T-helper 2 cell treated with Interferon-gamma antibody and Interleukin-4, amounts not matched to agents 5 μg/mL and 100 μg/mL, for 36 hours (primary cell): ENCODE data around the gene ASTN2.

Source experiments
- DNase-seq: peaks from one replicate; pipeline ENCODE4 v3.0.0; 2021; ENCODE audit warnings: low spot score
- H3K27ac Mint-ChIP-seq: one replicate; pipeline ENCODE4 v1.8.0; 2021; ENCODE audit warnings: mild to moderate bottlenecking, mixed read lengths
- H3K27me3 Mint-ChIP-seq: one replicate; pipeline ENCODE4 v1.8.0; 2021; ENCODE audit warnings: low read depth, mixed read lengths
- H3K36me3 Mint-ChIP-seq: one replicate; pipeline ENCODE4 v1.8.0; 2021; ENCODE audit warnings: low read depth, mixed read lengths
- H3K4me1 Mint-ChIP-seq: one replicate; pipeline ENCODE4 v1.8.0; 2021; ENCODE audit warnings: low read depth, mixed read lengths
- H3K4me3 Mint-ChIP-seq: one replicate; pipeline ENCODE4 v1.8.0; 2022; ENCODE audit warnings: mild to moderate bottlenecking, moderate library complexity, mixed read lengths
- H3K9me3 Mint-ChIP-seq: one replicate; pipeline ENCODE4 v1.8.0; 2021; ENCODE audit warnings: mixed read lengths

Gene ASTN2

GRCh38 chr9:116991051-116991450 lies 423.8 kb downstream of the ASTN2 start:
- DNase-seq = no peak
- Mint-ChIP-seq H3K36me3 (no peaks in the 10 kb centered on the region), H3K4me1 (no peaks in the 10 kb centered on the region), H3K9me3 (no peaks in the 10 kb centered on the region), H3K27ac (no peak overlapping the region), H3K27me3 (no peaks in the 10 kb centered on the region), H3K4me3 (no peak overlapping the region)

DNA sequence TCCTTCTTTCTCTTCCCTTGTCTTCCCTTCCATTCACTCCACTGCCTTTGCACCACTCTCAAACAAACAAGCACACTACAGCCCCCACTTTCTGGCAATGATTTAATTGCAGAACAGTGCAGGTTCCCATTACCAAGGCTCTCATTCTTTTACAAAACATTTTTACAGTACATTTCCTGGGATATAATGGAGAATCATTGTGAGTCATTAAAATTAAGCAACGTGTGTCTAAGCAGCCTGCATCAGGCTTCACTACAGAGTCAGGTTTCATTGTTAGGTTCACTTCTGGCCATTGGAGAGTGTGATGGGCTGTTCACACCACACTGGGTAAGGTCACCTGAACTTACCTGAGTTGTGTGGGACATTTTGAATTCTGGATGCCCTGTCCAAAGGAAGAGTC lies 424.3 kb downstream of the ASTN2 start:
- no peaks in the 10 kb centered on the region for H3K36me3 Mint-ChIP-seq
- H3K4me3 Mint-ChIP-seq = no peak overlapping the region
- H3K9me3 Mint-ChIP-seq = no peaks in the 10 kb centered on the region
- no peaks in the 10 kb centered on the region for H3K27me3 Mint-ChIP-seq
- DNase-seq = no peak
- H3K4me1 Mint-ChIP-seq = no peaks in the 10 kb centered on the region
- no peak overlapping the region for H3K27ac Mint-ChIP-seq

GRCh38 chr9:116987721-116988485 lies 427.0 kb downstream of the ASTN2 start:
- no peaks in the 10 kb centered on the region for H3K4me1 Mint-ChIP-seq
- H3K27ac Mint-ChIP-seq = no peak overlapping the region
- H3K9me3 Mint-ChIP-seq = no peaks in the 10 kb centered on the region
- no peaks in the 10 kb centered on the region for H3K36me3 Mint-ChIP-seq
- no peak for DNase-seq
- H3K4me3 Mint-ChIP-seq = no peak overlapping the region
- H3K27me3 Mint-ChIP-seq = no peaks in the 10 kb centered on the region

DNA sequence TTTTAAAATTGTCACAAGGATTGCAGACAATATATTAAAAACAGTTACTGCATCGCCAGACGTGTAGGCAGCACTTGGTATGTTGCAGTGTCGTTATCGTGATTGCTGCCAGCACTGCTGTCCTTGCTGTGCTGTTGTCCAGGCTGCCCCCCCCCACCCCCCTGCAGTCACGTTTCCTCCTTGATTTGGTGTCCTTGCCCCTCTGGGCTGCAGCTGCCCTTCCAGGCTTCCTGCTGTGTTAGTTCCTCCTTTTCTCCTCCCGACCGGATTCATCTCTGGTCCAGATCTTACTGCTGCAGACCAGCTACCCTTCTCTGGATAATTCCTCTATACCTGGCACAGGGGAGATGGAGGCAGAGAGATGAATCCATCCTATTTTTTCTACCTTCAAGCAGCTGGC lies 428.8 kb downstream of the ASTN2 start:
- Mint-ChIP-seq H3K36me3 (no peaks in the 10 kb centered on the region), H3K27ac (no peak overlapping the region), H3K4me1 (no peaks in the 10 kb centered on the region), H3K9me3 (no peaks in the 10 kb centered on the region), H3K27me3 (no peaks in the 10 kb centered on the region), H3K4me3 (no peak overlapping the region)
- no peak for DNase-seq

- Mint-ChIP-seq H3K9me3 (no peaks in the 10 kb centered on the region), H3K4me1 (no peaks in the 10 kb centered on the region), H3K4me3 (no peak overlapping the region), H3K36me3 (no peaks in the 10 kb centered on the region), H3K27me3 (no peaks in the 10 kb centered on the region), H3K27ac (no peak overlapping the region)
- no peak for DNase-seq
Measured at GRCh38 chr9:116985596-116985995, 429.3 kb downstream of the ASTN2 start.

DNA sequence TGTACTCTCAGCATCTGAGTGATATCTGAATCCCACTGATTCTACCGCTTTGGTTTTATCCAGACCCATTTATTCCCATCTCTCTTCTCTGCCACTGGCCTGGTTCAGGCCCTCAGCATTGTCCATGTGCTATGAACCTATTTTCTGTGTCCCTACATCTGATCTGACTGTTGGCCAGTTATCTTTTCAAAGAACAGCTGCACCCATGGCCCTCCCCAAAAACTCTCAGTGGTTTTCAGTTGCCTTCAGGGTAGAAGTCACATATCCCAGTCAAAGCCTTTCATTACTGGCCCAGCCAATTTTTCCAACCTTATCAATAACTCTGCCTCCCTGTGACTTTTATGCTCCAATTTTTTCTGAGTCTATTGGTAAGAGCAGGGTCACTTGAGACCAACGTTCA lies 430.7 kb downstream of the ASTN2 start:
- Mint-ChIP-seq H3K27ac (no peak overlapping the region), H3K4me1 (no peaks in the 10 kb centered on the region), H3K4me3 (no peak overlapping the region), H3K9me3 (no peaks in the 10 kb centered on the region), H3K27me3 (no peaks in the 10 kb centered on the region), H3K36me3 (no peaks in the 10 kb centered on the region)
- no peak for DNase-seq

- Mint-ChIP-seq H3K27me3 (no peaks in the 10 kb centered on the region), H3K4me1 (no peaks in the 10 kb centered on the region), H3K4me3 (no peak overlapping the region), H3K27ac (no peak overlapping the region), H3K36me3 (no peaks in the 10 kb centered on the region), H3K9me3 (no peaks in the 10 kb centered on the region)
- no peak for DNase-seq
Measured at GRCh38 chr9:116980582-116981120, 434.2 kb downstream of the ASTN2 start.

DNA sequence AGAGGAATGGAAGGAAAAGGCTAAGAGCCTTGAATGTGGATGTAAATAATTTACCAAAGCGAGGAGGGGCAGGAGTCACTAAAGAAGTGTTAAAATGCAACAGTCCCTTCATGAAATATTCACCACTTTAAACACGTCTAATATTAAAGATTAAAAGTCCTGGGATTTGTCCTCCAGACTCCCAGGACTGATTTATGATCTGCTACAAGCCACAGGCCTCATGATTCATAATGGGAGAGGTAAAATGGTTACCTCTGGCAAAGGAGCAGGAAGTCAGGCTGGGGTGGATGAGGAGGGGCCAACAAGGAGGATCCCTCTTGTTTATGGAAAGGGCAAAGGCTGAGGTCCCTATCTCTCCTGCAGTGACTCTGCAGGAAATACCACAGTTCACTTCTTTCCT lies 435.4 kb downstream of the ASTN2 start:
- Mint-ChIP-seq H3K27ac (no peak overlapping the region), H3K4me1 (no peaks in the 10 kb centered on the region), H3K9me3 (no peaks in the 10 kb centered on the region), H3K4me3 (no peak overlapping the region), H3K27me3 (no peaks in the 10 kb centered on the region), H3K36me3 (no peaks in the 10 kb centered on the region)
- no peak for DNase-seq

DNA sequence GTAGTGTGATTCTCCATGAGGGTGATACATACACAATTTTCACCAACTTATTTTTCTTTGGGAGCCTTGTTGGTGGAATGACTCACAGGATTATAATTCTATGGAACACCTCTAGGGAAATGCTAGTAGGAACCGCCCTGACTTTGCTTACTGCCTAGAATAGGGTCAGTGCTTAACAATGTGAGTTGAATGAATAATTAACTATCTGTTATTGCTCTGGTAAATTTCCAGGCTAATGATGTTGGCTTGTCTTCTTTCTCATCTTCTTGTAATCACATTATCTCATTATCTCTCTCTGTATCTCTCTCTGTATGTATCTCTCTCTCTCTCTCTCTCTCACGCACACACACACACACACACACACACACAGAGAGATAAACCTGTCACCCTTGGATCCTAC lies 436.7 kb downstream of the ASTN2 start:
- H3K36me3 Mint-ChIP-seq = no peaks in the 10 kb centered on the region
- no peaks in the 10 kb centered on the region for H3K27me3 Mint-ChIP-seq
- no peak overlapping the region for H3K4me3 Mint-ChIP-seq
- no peaks in the 10 kb centered on the region for H3K9me3 Mint-ChIP-seq
- H3K27ac Mint-ChIP-seq = no peak overlapping the region
- H3K4me1 Mint-ChIP-seq = no peaks in the 10 kb centered on the region
- DNase-seq = no peak

GRCh38 chr9:116975126-116975525 lies 439.7 kb downstream of the ASTN2 start:
- H3K36me3 Mint-ChIP-seq = no peaks in the 10 kb centered on the region
- no peaks in the 10 kb centered on the region for H3K27me3 Mint-ChIP-seq
- DNase-seq = no peak
- no peak overlapping the region for H3K27ac Mint-ChIP-seq
- no peaks in the 10 kb centered on the region for H3K4me1 Mint-ChIP-seq
- no peak overlapping the region for H3K4me3 Mint-ChIP-seq
- H3K9me3 Mint-ChIP-seq = no peaks in the 10 kb centered on the region

- H3K27ac Mint-ChIP-seq = no peak overlapping the region
- DNase-seq = no peak
- H3K9me3 Mint-ChIP-seq = no peaks in the 10 kb centered on the region
- H3K4me1 Mint-ChIP-seq = no peaks in the 10 kb centered on the region
- H3K4me3 Mint-ChIP-seq = no peak overlapping the region
- no peaks in the 10 kb centered on the region for H3K27me3 Mint-ChIP-seq
- no peaks in the 10 kb centered on the region for H3K36me3 Mint-ChIP-seq
Measured at GRCh38 chr9:116966199-116966598, 448.7 kb downstream of the ASTN2 start.

DNA sequence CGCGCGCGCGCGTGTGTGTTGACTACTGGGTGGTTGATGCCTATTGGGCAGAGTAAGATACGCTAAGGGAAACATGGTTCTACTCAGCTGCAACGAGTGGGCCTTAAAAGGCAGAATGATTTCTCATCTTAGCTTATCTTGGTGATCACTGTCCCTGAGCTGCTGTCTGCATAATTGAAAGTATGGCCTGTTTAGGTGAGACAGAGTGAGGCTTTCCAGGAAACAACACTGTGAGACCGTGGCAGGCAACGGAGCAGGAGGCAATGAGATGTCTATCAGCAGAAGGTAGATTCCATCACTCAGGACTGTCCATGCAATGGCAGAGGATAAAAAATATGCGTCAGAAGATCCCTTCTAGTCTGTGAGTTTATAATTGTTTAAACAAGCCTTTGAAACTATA lies 450.6 kb downstream of the ASTN2 start:
- DNase-seq = no peak
- H3K9me3 Mint-ChIP-seq = no peaks in the 10 kb centered on the region
- no peaks in the 10 kb centered on the region for H3K36me3 Mint-ChIP-seq
- no peaks in the 10 kb centered on the region for H3K27me3 Mint-ChIP-seq
- H3K4me3 Mint-ChIP-seq = no peak overlapping the region
- H3K4me1 Mint-ChIP-seq = no peaks in the 10 kb centered on the region
- H3K27ac Mint-ChIP-seq = no peak overlapping the region

DNA sequence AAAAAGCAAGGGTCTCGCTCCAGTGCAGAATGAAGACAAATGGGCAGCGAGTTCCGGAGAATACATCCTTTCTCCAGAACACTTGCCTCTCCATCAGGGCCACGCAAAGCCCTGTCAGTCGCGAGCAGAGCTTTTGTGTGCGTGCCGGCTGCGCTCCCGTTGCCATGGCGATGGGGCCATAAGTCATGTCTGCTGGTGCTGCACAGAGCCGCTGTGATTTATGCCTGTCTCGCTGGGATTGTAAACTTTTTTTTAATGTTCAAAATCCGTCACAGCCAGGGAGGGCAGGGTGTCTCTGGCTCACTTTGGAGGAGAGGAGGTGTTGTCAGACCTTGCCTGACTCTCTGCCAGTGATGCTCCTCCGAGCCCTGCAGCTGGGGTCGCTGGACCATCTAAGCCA lies 455.0 kb downstream of the ASTN2 start:
- Mint-ChIP-seq H3K4me3 (no peak overlapping the region), H3K9me3 (no peaks in the 10 kb centered on the region), H3K36me3 (no peaks in the 10 kb centered on the region), H3K27ac (no peak overlapping the region), H3K27me3 (no peaks in the 10 kb centered on the region), H3K4me1 (peaks cover 2% of the 10 kb centered on the region)
- no peak for DNase-seq

GRCh38 chr9:116958881-116959280 lies 456.0 kb downstream of the ASTN2 start:
- no peak for DNase-seq
- no peaks in the 10 kb centered on the region for H3K9me3 Mint-ChIP-seq
- no peak overlapping the region for H3K4me3 Mint-ChIP-seq
- no peaks in the 10 kb centered on the region for H3K36me3 Mint-ChIP-seq
- no peaks in the 10 kb centered on the region for H3K27me3 Mint-ChIP-seq
- peaks cover 2% of the 10 kb centered on the region for H3K4me1 Mint-ChIP-seq
- no peak overlapping the region for H3K27ac Mint-ChIP-seq

DNA sequence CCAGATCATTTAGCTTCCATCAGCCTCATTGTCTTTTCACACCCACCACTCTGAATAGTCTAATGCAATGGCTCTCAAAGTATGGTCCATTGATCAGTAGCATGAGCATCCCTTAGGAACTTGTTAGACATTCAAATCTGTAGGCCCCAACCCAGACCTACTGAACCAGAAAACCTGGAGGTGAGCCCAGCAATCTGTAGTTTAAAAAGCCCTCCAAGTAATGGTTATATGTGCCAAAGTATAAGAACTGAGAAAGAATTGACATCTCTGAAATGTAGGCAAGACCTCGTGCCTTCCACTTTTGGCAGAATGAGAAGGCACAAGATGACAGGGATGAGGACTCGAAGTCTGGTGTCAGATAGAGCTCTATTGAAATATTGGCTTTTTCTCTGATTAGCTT lies 460.1 kb downstream of the ASTN2 start:
- Mint-ChIP-seq H3K4me3 (no peak overlapping the region), H3K27ac (no peak overlapping the region), H3K9me3 (peaks cover 6% of the 10 kb centered on the region), H3K27me3 (no peaks in the 10 kb centered on the region), H3K4me1 (peaks cover 2% of the 10 kb centered on the region), H3K36me3 (no peaks in the 10 kb centered on the region)
- no peak for DNase-seq
